ENCODE results near the gene NLK. TPM values are rescaled to one million over a fixed set of nuclear protein-coding genes. Genes with fewer than 3 reads are reported as not detected.

NLK gene
- total RNA-seq, 1 donor from 2014 or later, result 22.6 TPM

DNA sequence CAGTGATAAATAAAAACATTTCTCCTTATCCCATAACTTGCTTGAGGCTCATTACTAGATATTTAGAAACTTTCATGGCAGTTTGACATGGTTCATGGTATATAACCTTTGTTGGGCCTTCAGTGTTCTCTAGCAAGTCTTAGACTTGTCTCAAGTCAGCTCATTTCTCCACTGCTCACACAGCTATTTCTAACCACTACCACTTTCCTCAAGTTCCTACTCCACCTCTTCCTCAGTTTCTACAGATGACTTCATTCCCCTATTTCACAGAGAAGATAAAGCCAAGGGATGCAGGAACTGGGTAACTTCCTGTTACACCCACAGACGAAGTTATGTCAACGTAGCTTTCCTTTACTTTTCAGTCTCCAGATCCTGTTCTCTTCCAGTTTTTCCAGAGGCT is 23.2 kb downstream of the NLK start:
- intact Hi-C loops (cut with DNase I), result no loop called here
- no peak for DNase-seq
- ATAC-seq, result peak; percentile 86

GRCh38 chr17:28069061-28069460 is 26.6 kb downstream of the NLK start:
- TF ChIP-seq CTCF (IDR thresholded peaks at IDR 0.05), result no peak
- Histone ChIP-seq H3K27me3 (no peaks in the 10 kb centered on the region), H3K36me3 (no peaks in the 10 kb centered on the region), H3K4me1 (no peaks in the 10 kb centered on the region), H3K9me3 (peaks cover 10% of the 10 kb centered on the region), H3K27ac (no peak overlapping the region), H3K4me3 (no peak overlapping the region)
- intact Hi-C loops (cut with DNase I), result no loop called here
- ATAC-seq (no peak), DNase-seq (no peak)

More for the DNA sequence above, 23.2 kb downstream of the NLK start:
- no peak for TF ChIP-seq CTCF (IDR thresholded peaks at IDR 0.05)
- no peak overlapping the region for H3K4me3 ChIP-seq
- no peaks in the 10 kb centered on the region for H3K4me1 ChIP-seq
- no peaks in the 10 kb centered on the region for H3K9me3 ChIP-seq
- H3K27me3 ChIP-seq, result no peaks in the 10 kb centered on the region
- H3K27ac ChIP-seq, result peak overlapping the region; percentile 56
- H3K36me3 ChIP-seq, result no peaks in the 10 kb centered on the region

DNA sequence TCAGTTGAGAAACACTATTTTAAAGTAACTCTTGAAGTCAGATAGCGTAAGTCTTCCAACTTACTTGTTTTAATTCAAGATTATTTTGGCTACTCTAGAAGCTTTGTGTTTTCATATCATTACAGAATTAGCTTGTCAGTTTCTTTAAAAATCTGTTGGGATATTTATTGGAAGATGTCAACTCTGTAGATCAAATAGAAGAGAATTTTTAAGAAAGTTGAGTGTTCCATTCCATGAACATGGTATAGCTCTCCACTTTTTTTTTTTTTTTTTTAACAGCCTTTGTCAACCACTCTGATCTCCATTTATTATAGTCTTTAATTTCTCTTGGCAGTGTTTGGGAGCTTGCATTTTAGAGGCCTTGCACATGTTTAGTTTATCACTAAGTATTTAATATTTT is 28.7 kb downstream of the NLK start:
- Histone ChIP-seq H3K4me1 (no peaks in the 10 kb centered on the region), H3K27ac (no peak overlapping the region), H3K4me3 (no peak overlapping the region), H3K36me3 (no peaks in the 10 kb centered on the region), H3K27me3 (no peaks in the 10 kb centered on the region), H3K9me3 (peaks cover 10% of the 10 kb centered on the region)
- no peak for TF ChIP-seq CTCF (IDR thresholded peaks at IDR 0.05)
- ATAC-seq, result no peak
- no peak for DNase-seq
- intact Hi-C loops (cut with DNase I), result no loop called here

GRCh38 chr17:28071891-28072606 is 29.6 kb downstream of the NLK start:
- no peak for DNase-seq
- Histone ChIP-seq H3K9me3 (peaks cover 10% of the 10 kb centered on the region), H3K27ac (no peak overlapping the region), H3K27me3 (no peaks in the 10 kb centered on the region), H3K4me3 (no peak overlapping the region), H3K36me3 (no peaks in the 10 kb centered on the region), H3K4me1 (no peaks in the 10 kb centered on the region)
- TF ChIP-seq CTCF (IDR thresholded peaks at IDR 0.05), result no peak
- no peak for ATAC-seq
- intact Hi-C loops (cut with DNase I), result no loop called here

- ATAC-seq, result no peak
These were observed 30.6 kb downstream of the NLK start for GRCh38 chr17:28072936-28073533.

More at GRCh38 chr17:28072936-28073533, 30.6 kb downstream of the NLK start:
- H3K4me3 ChIP-seq, result no peak overlapping the region
- intact Hi-C loops (cut with DNase I), result no loop called here
- H3K4me1 ChIP-seq, result no peaks in the 10 kb centered on the region
- peaks cover 10% of the 10 kb centered on the region for H3K9me3 ChIP-seq
- no peak overlapping the region for H3K27ac ChIP-seq
- no peak for TF ChIP-seq CTCF (IDR thresholded peaks at IDR 0.05)
- no peaks in the 10 kb centered on the region for H3K36me3 ChIP-seq
- no peak for DNase-seq
- no peaks in the 10 kb centered on the region for H3K27me3 ChIP-seq
